Measurements from ENCODE around the gene IFT122.
A peak's percentile ranks its signal among the peaks of the same experiment; 100 is the strongest.

IFT122 gene

DNA sequence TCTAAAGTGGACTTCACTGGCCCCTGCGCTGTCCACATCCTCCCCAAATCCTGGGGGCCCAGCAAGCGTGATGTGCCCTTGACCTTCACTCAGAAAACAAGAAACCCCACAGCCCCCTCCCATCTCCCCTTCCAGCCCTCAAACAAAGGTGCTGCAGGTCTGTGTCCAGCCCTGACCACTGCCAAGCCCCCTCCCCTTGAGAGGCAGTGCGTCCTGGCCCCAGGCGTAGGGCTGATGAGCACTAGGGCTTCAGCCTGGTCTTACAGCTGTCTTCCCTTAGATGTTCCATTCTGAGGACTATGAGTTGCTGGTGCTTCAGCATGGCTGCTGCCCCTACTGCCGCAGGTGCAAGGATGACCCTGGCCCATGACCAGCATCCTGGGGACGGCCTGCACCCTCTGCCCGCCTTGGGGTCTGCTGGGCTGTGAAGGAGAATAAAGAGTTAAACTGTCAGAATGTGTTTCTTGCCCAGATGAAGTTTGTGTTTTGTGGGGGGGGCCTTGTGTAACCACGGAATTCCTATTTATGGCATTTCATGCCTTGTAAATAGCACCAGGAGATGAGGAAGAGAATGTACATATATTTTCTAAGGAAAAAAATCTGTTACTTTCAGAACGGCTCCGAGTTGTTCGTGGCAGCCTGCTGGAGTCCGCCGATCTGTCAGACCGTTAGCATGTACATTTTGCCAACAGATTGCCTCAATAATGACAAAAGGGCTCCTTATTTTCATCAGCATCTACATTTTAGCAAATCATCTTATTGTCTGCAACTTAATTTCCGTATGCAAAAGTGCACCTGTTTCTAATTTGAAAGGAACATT lies 80.1 kb downstream of the IFT122 start:
- Mint-ChIP-seq H3K4me3 (no peak overlapping the region), H3K36me3 (ENCODE audit: low read depth) (peaks cover 17% of the 10 kb centered on the region), H3K27ac (no peak overlapping the region), H3K4me1 (peaks cover 14% of the 10 kb centered on the region), H3K9me3 (no peaks in the 10 kb centered on the region), H3K27me3 (ENCODE audit: low read depth) (no peaks in the 10 kb centered on the region)
- TF ChIP-seq, protein P1, sequence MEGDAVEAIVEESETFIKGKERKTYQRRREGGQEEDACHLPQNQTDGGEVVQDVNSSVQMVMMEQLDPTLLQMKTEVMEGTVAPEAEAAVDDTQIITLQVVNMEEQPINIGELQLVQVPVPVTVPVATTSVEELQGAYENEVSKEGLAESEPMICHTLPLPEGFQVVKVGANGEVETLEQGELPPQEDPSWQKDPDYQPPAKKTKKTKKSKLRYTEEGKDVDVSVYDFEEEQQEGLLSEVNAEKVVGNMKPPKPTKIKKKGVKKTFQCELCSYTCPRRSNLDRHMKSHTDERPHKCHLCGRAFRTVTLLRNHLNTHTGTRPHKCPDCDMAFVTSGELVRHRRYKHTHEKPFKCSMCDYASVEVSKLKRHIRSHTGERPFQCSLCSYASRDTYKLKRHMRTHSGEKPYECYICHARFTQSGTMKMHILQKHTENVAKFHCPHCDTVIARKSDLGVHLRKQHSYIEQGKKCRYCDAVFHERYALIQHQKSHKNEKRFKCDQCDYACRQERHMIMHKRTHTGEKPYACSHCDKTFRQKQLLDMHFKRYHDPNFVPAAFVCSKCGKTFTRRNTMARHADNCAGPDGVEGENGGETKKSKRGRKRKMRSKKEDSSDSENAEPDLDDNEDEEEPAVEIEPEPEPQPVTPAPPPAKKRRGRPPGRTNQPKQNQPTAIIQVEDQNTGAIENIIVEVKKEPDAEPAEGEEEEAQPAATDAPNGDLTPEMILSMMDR (IDR thresholded peaks at IDR 0.05; ENCODE audit: unreplicated experiment in 3 of 3), result no peak

GRCh38 chr3:129520960-129521359 lies 80.9 kb downstream of the IFT122 start:
- H3K9me3 Mint-ChIP-seq, result no peaks in the 10 kb centered on the region
- peaks cover 14% of the 10 kb centered on the region for H3K4me1 Mint-ChIP-seq
- TF ChIP-seq, protein P1 (IDR thresholded peaks at IDR 0.05; ENCODE audit: unreplicated experiment in 3 of 3), result no peak
- H3K27ac Mint-ChIP-seq, result no peak overlapping the region
- H3K27me3 Mint-ChIP-seq (ENCODE audit: low read depth), result no peaks in the 10 kb centered on the region
- peaks cover 15% of the 10 kb centered on the region for H3K36me3 Mint-ChIP-seq (ENCODE audit: low read depth)
- H3K4me3 Mint-ChIP-seq, result no peak overlapping the region

DNA sequence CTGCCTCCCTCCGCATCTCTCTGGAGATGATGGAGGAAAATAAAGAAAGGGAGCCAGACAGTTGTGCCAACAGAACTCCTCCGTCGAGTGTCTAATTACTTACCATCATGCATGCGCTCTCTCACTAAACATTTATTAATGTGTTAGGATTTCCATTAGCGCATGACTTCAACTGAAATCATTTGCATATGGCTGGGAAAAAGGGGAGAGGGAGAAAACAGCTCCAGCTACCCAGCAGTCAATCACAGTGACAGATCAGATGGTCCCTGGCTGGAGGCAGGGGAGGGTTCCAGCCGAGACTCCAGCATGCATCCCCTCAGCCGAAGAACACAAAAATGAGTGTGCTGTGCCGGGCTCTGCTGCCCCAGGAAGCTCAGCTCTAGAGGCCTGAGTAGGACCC lies 81.6 kb downstream of the IFT122 start:
- Mint-ChIP-seq H3K27me3 (ENCODE audit: low read depth) (no peaks in the 10 kb centered on the region), H3K36me3 (ENCODE audit: low read depth) (peaks cover 8% of the 10 kb centered on the region), H3K4me3 (no peak overlapping the region), H3K27ac (peak overlapping the region in 1 of 3 experiments; percentile 49), H3K9me3 (no peaks in the 10 kb centered on the region), H3K4me1 (peaks cover 14% of the 10 kb centered on the region)
- TF ChIP-seq, protein P1 (IDR thresholded peaks at IDR 0.05; ENCODE audit: unreplicated experiment in 3 of 3), result no peak

- Mint-ChIP-seq H3K9me3 (no peaks in the 10 kb centered on the region), H3K27me3 (ENCODE audit: low read depth) (no peaks in the 10 kb centered on the region), H3K36me3 (ENCODE audit: low read depth) (no peaks in the 10 kb centered on the region), H3K4me1 (peaks cover 14% of the 10 kb centered on the region), H3K27ac (peak overlapping the region in 2 of 3 experiments; percentile 15 to 26), H3K4me3 (no peak overlapping the region)
- TF ChIP-seq, protein P1 (IDR thresholded peaks at IDR 0.05; ENCODE audit: unreplicated experiment in 3 of 3), result no peak
Measured at GRCh38 chr3:129522953-129523352, 82.9 kb downstream of the IFT122 start.

GRCh38 chr3:129524081-129524480 lies 84.1 kb downstream of the IFT122 start:
- H3K36me3 Mint-ChIP-seq (ENCODE audit: low read depth), result no peaks in the 10 kb centered on the region
- no peak overlapping the region for H3K4me3 Mint-ChIP-seq
- no peaks in the 10 kb centered on the region for H3K27me3 Mint-ChIP-seq (ENCODE audit: low read depth)
- TF ChIP-seq, protein P1 (IDR thresholded peaks at IDR 0.05; ENCODE audit: unreplicated experiment in 3 of 3), result no peak
- no peaks in the 10 kb centered on the region for H3K9me3 Mint-ChIP-seq
- H3K27ac Mint-ChIP-seq, result no peak overlapping the region
- peaks cover 14% of the 10 kb centered on the region for H3K4me1 Mint-ChIP-seq

Measured in nephron (organoid).